GM19395 (cell line): ENCODE measurements around the gene CTBS.
"Not testable (repeated sequence)": the region's sequence is repeated elsewhere in the genome, so short reads cannot be mapped to it uniquely, and the experiment has no call there.

Experiments used
- ATAC-seq: cut with Tn5 transposase; IDR thresholded peaks from one replicate; pipeline ENCODE4 v1.9.1; 2021; ENCODE audit warnings: mild to moderate bottlenecking, moderate library complexity; ENCODE audit not compliant: unreplicated experiment

CTBS gene

GRCh38 chr1:84585803-84586202 is 11.6 kb upstream of the CTBS start:
- ATAC-seq, result no peak

GRCh38 chr1:84584126-84584525 is 9.9 kb upstream of the CTBS start:
- ATAC-seq, result peak; percentile 64

GRCh38 chr1:84583648-84584047 is 9.4 kb upstream of the CTBS start:
- peak; percentile 39 for ATAC-seq

- ATAC-seq, result peak; percentile 65
Measured at GRCh38 chr1:84582802-84583587, 8.8 kb upstream of the CTBS start.

GRCh38 chr1:84581648-84582047 is 7.4 kb upstream of the CTBS start:
- no peak for ATAC-seq

- ATAC-seq, result no peak
Measured at GRCh38 chr1:84574936-84575335, 696 bp upstream of the CTBS start.

- ATAC-seq, result peak; percentile 15
Measured at GRCh38 chr1:84573481-84573966, 716 bp downstream of the CTBS start.

GRCh38 chr1:84571150-84571535 is 3.1 kb downstream of the CTBS start:
- no peak for ATAC-seq

- ATAC-seq, result no peak
Measured at GRCh38 chr1:84570436-84571149, 3.6 kb downstream of the CTBS start.

GRCh38 chr1:84569216-84569615 is 5.0 kb downstream of the CTBS start:
- no peak for ATAC-seq

GRCh38 chr1:84550826-84551225 is 23.4 kb downstream of the CTBS start:
- ATAC-seq, result no peak

GRCh38 chr1:84541679-84542078 is 32.6 kb downstream of the CTBS start:
- no peak for ATAC-seq

- no peak for ATAC-seq
Measured at GRCh38 chr1:84540759-84541158, 33.5 kb downstream of the CTBS start.

- no peak for ATAC-seq
Measured at GRCh38 chr1:84539972-84540371, 34.3 kb downstream of the CTBS start.

- peak; percentile 82 for ATAC-seq
Measured at GRCh38 chr1:84538599-84538998, 35.6 kb downstream of the CTBS start.

- no peak for ATAC-seq
Measured at GRCh38 chr1:84525779-84526178, 48.5 kb downstream of the CTBS start.

- ATAC-seq, result no peak
Measured at GRCh38 chr1:84524590-84524989, 49.6 kb downstream of the CTBS start.

GRCh38 chr1:84510668-84511067 is 63.6 kb downstream of the CTBS start:
- ATAC-seq, result no peak

- ATAC-seq, result no peak
Measured at GRCh38 chr1:84510165-84510564, 64.1 kb downstream of the CTBS start.

GRCh38 chr1:84509029-84509428 is 65.2 kb downstream of the CTBS start:
- no peak for ATAC-seq

- ATAC-seq, result no peak
Measured at GRCh38 chr1:84508510-84508909, 65.7 kb downstream of the CTBS start.

- ATAC-seq, result not testable (repeated sequence)
Measured at GRCh38 chr1:84507887-84508286, 66.4 kb downstream of the CTBS start.
